HG03159 (cell line): ENCODE data around the gene OR2V2.
"Not testable (repeated sequence)": the region's sequence is repeated elsewhere in the genome, so short reads cannot be mapped to it uniquely, and the experiment has no call there.

Source experiments
- ATAC-seq: cut with Tn5 transposase; IDR thresholded peaks from one replicate; pipeline ENCODE4 v1.9.1; 2021; ENCODE audit warnings: mild to moderate bottlenecking, moderate library complexity; ENCODE audit not compliant: unreplicated experiment

The OR2V2 gene

GRCh38 chr5:181114844-181115778 is 32.3 kb upstream of the OR2V2 start:
- ATAC-seq: no peak

GRCh38 chr5:181118369-181118768 is 29.0 kb upstream of the OR2V2 start:
- no peak for ATAC-seq

GRCh38 chr5:181119105-181119504 is 28.3 kb upstream of the OR2V2 start:
- no peak for ATAC-seq

- no peak for ATAC-seq
These were observed 27.1 kb upstream of the OR2V2 start for GRCh38 chr5:181120306-181120705.

GRCh38 chr5:181120761-181121160 is 26.6 kb upstream of the OR2V2 start:
- no peak for ATAC-seq

- no peak for ATAC-seq
These were observed 25.5 kb upstream of the OR2V2 start for GRCh38 chr5:181121675-181122561.

- ATAC-seq: no peak
These were observed 22.9 kb upstream of the OR2V2 start for GRCh38 chr5:181124526-181124925.

GRCh38 chr5:181126841-181127240 is 20.5 kb upstream of the OR2V2 start:
- no peak for ATAC-seq

GRCh38 chr5:181127456-181127855 is 19.9 kb upstream of the OR2V2 start:
- no peak for ATAC-seq

GRCh38 chr5:181127907-181128626 is 19.3 kb upstream of the OR2V2 start:
- ATAC-seq: no peak

GRCh38 chr5:181129601-181130000 is 17.8 kb upstream of the OR2V2 start:
- ATAC-seq: no peak

- ATAC-seq: not testable (repeated sequence)
These were observed 17.3 kb upstream of the OR2V2 start for GRCh38 chr5:181130081-181130480.

GRCh38 chr5:181130832-181131496 is 16.4 kb upstream of the OR2V2 start, which contains the start of gene OR2V1:
Gene OR2V1 (minus strand): TSS chr5:181131169. CDS start chr5:181125304, 5,865 bp downstream.
- ATAC-seq: no peak

- no peak for ATAC-seq
These were observed 15.9 kb upstream of the OR2V2 start for GRCh38 chr5:181131514-181131913.

GRCh38 chr5:181133083-181133482 is 14.3 kb upstream of the OR2V2 start:
- no peak for ATAC-seq

GRCh38 chr5:181133610-181134231 is 13.7 kb upstream of the OR2V2 start:
- ATAC-seq: no peak

GRCh38 chr5:181134259-181134658 is 13.1 kb upstream of the OR2V2 start:
- ATAC-seq: no peak

GRCh38 chr5:181136361-181136955 is 10.9 kb upstream of the OR2V2 start:
- no peak for ATAC-seq

- ATAC-seq: no peak
These were observed 9.1 kb upstream of the OR2V2 start for GRCh38 chr5:181138258-181138657.

GRCh38 chr5:181140766-181141165 is 6.6 kb upstream of the OR2V2 start:
- no peak for ATAC-seq
